RCC 7860 (cell line): ENCODE data around the gene COL6A2.
"Not testable (repeated sequence)": the region's sequence is repeated elsewhere in the genome, so short reads cannot be mapped to it uniquely, and the experiment has no call there.

Source experiments
- DNase-seq: peaks from one replicate; pipeline ENCODE4 v3.0.0-alpha.2; 2015; ENCODE audit warnings: low spot score
- FAIRE-seq: peaks from 2 replicates; lab custom pipeline; 2012; peaks lifted over from hg19 to GRCh38; lab: Jason Lieb, UNC

The COL6A2 gene

DNA sequence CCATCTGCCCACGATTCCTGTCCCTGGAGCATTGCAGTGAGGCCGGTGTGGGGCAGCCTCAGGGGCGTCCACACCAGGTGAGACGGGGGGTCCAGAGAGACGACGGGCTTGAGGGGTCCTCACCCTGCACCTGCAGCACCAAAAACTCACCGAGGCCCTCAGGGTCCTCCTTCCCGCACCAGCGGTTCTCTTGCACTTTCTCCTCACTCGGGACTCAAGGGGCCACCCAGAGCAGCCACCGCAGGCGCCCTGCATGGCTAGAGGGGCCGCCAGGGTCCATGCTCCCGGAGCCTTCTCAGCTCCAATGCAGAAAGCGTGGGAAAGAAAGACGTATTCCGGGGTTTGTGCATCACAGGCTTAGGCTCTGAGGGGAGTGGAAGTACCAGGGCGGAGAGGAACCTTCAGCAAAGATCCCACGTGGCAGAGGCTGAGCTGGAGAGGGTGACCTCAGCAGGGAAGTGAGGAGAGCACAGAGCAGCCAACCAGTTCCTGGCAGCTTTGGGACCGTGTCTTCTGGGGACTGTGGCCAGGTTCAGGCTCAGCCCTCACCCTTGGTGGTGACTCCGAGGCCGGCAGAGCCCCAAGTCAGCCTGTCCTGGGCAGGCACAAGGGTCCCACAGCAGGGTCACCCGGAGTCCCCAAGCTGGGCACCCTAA lies 19.5 kb upstream of the COL6A2 start:
- FAIRE-seq: no peak
- DNase-seq: no peak

DNA sequence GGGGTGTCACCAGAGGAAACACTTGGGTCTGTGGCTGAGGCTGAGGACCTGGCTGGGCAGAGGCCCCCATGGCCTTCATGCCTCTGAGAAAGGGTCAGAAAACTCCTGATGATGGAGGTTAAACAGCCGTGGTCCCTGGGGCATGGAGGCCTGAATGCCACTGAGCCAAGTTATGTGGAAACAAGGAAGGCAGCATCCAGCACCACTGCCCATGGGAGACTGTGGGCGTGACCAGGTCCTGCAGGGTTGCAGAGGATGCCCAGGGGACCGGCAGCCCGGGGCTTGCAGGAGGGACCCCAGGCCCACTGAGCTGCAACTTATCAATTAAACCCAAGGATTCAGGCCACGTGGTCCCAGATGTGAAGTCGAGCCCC lies 18.9 kb upstream of the COL6A2 start:
- FAIRE-seq: no peak
- DNase-seq: no peak

DNA sequence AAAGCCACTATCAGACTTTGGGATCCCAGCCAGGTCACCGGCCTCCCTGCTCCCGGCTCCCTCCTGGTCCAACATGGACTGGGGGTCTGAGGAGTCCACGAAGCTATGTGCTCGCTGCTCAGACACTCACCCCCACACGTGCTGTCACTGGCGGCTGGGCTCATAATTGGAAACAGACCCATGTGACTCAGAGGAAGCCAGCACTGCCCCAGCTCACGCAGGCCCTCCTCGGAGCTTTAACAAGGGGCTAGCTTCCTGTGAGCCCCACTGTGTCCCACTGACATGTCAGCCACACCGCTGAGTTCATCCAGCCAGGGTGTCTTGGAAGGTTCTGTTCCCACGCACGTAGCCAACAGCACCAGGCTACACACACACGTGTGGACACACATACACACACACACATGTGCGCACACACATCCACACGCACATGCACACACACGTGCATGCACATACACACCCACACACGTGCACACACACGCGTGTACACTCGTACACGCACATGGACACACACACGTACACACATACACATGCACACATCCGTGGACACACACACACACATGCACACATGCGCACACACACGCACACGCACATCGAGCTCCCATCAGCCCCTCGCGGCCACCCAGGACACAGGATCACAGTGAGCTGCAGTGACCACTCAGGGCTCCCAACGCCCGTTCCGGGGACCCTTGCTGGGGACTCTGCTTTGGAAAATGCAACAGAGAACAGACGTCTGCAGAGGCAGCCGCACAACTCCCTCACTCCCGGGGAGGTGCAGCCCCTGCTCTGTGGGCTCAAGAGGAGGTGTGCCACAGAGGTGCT lies 18.4 kb upstream of the COL6A2 start:
- no peak for FAIRE-seq
- no peak for DNase-seq

DNA sequence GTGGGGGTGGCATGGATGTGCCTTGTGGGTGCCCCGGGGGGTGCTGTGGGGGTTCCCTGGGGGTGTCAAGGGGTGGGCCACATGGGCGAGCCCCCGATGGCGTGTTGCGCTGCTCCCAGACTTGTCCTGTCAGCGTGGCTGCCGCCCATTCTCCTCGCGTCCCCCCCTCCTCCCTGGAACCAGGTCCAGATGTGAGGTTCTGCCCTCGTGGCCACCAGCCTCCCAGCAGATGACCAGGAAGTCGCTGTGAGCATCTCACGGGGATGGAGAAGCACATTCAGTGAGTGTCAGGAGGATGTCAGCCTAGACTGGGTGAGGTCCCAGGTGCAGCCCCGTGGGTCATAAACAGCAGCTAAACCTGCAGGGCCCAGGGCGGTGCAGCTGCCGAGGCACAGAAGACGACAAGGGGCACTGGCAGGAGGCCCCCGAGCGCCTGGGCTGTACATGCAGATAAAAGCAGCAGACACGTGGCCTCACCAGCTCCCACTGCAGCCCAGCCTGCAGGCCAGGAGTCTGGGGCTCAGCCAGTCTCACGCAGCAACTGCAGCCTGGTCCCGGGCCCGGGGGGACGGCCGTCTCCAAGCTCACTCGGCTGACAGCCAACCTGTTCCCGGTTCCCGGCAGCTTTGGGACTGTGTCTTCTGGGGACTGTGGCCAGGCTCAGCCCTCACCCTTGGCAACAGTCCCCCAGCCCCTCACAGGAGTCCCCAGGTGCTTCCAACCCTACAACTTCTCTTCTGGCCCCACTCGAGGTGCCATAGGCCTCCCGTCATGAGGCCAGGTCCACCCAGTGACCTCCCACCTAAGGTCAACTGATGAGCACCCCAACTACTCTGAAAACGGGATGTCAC lies 17.5 kb upstream of the COL6A2 start:
- DNase-seq (no peak), FAIRE-seq (no peak)

DNA sequence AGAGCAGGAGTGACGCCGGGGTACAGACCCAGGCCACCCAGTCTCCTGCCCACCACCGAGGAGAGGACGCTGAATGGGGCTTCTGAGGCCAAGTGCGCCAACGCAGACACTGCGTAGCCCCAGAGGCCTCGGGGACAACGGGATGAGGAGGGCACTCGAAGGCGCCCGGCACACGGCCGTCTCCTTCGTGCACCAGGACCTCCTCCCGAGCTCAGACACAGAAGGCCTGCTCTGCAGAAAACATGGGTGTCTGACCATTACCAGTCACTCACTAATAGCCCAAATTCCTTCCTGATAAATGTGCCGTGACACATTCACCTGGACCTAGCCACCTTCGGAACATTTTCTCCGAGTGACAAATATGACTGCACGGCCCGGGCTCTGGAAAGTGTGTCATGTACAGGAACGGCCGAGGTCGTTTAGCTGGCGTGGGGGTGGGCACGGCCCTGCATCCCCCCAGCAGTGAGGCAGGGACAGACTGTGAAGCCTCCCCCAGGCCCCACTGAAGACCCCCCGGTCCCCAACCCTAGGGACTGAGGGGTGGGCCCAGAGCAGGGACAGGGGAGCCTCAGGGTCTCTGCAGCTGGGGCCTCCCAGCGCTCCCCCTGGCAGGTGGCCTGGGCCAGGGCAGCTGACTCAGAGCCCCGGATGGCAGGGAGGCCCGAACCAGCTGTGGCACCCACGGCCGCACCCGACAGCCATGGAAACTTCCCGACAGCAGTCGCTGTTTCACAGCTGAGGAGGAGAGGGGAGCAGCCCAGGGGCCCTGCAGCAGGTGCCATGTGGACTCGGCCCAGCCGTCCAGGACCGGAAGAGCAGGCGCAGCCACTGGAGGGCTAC lies 16.7 kb upstream of the COL6A2 start:
- FAIRE-seq: no peak
- DNase-seq: no peak

DNA sequence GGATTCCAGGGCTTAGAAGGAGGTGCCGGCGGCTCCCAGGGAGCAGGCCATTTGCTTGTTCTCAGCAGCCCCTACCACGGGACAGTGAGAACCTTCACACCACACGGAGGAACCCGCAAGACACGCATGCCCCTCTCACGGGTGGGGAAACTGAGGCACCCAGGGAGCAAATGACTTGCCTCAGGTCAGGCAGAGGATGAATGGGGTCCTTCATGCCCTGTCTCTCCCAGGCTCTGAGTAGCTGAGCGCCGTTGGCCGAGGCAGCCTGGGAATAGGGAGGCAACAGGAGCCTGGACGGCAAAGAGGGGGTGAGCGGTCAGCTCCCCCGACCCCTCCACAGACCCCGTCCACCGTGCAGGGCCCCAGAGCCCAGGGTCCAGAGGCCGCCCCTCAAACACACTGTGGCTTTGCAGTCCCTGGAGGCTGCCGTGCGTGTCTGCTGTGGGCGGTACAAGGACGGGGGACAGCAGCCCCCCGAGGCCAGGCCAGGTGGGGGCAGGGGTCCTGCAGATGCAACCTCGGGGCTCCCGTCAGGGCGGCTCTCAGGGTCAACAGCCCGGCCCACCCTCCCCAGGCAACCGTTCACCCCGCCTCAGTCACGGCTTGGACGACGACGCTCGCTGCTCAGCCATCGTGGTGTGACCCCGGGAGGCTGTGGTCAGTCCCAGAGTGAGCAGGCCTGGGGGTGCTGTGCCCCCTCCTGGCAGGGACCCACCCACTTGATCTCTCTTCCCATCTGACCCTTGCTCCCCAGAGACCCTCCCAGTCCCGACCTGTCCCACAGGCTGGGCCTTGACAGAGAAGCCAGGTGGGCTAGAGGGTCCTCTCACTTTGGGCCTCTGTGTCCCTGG lies 15.8 kb upstream of the COL6A2 start:
- no peak for DNase-seq
- no peak for FAIRE-seq

DNA sequence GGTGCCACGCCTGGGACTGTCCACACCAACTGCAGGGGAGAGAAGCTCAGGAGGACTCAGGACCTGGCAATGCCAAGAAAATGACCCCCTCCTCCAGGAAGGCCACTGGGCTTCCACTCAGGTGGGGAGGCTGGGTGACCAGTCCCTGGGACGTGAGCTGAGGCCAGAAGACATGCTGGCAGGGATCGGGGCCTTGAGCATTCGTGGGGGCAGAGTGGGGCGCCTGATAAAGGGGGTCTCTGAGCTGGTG lies 15.3 kb upstream of the COL6A2 start:
- FAIRE-seq (no peak), DNase-seq (no peak)

DNA sequence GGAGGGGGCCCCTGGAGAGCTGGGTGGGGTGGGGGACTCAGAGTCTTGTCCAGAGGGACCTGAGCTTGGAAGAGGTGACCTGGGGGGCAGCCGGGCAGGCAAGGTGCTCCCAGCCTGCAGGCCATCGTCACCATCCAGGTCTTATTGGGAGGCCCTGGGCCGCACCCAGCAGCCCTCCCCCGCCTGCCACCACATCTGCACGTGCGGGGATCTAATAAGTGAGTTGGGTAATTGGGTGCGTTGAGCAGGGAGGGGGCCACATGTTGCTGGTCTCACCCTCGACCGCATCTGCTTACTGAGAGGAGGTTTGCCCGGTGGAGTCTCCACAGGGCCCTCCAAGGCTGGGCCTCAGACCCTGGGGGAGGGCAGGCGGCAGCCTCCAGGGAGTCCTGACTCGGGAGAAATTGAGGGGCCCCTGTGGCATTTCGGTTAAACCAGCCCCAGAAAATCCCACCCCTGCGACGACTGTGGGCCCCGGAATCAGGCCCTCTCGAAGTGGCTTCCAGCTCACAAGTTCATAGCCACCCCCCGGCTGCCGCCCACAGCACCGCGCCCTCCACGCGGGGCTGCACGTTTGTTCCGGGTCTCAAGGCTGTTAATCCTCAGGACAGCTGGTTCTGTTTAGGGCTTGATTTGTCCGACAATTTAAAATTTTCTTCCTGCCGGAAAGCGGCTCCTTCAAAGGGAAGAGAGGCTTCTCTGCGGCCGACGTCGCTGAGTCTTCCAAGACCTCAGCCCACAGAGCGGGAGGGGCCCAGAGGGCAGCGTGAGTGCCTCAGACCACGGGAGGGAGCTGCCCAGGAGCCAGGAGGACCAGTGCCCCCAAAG lies 14.7 kb upstream of the COL6A2 start:
- no peak for DNase-seq
- no peak for FAIRE-seq

DNA sequence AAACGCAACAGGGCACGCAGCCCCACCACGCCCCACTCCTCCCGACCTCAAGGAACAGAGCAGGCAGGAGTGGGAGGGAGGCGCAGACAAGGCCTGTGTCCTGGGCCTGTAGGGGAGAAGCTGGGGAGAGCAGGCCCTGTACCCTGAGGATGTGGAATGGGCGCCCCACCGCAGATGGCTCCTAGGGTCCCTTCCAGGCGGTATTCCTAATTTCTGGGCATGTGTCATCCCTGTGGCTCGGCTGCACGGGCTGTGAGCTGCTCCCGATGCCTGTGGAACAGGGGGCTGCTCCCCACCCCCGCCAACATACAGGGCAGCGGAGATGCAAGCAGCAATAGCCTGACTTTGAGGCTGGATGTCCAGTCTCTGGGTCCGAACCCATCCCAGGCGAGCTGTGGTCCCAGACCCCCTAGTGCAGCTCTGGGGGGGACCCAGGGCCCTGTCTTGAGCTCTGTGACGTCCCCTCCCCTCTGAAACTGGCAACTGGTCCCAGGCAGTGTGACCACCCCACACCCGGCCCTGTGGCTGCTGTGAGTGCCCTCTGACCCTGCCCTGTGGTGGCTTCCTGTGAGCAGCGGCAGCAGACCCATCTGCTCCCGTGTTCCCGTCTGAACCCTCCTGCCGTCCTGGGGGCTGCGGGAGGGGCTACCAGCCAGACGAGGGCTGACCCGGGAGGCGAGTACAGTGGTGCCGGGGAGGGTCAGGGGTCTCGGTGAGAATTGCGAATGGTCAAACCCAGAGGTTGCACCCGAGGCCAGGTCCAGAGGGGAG lies 13.9 kb upstream of the COL6A2 start:
- FAIRE-seq (no peak), DNase-seq (no peak)

DNA sequence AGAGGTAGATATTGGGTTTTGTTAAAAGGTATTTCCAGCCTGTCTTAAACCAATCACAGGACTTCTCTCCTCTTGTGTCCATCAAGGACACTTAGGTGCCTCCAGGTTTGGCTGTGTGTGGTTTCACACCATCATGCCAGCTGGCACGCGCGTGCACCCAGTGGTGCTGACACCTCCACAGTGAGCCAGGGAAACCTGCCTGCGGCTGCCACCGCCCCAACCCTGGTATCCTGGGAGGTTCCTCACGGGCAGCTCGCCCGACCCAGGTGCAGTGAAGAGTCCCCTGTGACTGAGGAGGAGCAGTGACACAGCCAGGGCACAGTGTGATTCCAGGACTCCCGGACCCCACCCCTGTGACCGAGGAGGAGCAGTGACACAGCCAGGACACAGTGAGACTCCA lies 13.2 kb upstream of the COL6A2 start:
- DNase-seq (no peak), FAIRE-seq (no peak)

DNA sequence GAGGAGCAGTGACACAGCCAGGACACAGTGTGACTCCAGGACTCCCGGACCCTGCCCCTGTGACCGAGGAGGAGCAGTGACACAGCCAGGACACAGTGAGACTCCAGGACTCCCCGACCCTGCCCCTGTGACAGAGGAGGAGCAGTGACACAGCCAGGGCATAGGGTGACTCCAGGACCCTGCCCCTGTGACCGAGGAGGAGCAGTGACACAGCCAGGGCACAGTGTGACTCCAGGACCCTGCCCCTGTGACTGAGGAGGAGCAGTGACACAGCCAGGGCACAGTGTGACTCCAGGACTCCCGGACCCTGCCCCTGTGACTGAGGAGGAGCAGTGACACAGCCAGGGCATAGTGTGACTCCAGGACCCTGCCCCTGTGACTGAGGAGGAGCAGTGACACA lies 12.7 kb upstream of the COL6A2 start:
- FAIRE-seq, DNase-seq: not testable (repeated sequence)

DNA sequence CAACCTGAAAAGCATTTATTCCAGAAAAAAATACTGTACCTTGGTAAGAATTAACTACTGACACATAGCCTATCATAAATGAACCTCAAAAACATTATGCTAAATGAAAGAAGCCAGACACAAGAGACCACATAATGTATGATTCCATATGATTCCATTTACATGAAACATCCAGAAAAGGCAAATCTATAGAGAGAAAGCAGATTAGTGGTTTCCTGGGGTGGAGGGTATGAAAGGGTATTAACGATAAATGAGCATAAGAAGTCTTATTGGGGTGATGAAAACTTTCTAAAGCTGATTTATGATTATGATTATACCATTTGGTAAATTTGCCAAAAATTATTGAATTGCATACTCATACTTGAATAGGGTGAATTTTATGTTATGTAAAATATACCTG lies 10.3 kb upstream of the COL6A2 start:
- FAIRE-seq: no peak
- no peak for DNase-seq

DNA sequence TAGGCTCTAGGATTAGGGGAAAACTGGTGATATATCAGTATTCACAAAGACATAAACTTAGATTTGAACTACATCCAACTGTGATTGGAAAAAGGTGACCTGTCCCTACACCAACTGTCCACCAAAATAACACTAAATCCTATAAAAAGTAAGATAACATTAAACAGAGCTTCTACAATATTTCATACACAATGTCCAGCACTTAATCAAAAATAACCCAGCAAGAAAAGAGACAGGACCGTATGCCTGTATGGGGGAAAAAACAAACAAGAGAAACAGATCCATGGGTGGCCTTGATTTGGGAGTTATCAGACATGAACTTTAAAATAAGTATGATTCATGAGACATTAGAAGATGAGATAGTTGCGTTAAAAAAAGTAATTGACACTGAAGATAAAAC lies 9.7 kb upstream of the COL6A2 start:
- DNase-seq (no peak), FAIRE-seq (no peak)

DNA sequence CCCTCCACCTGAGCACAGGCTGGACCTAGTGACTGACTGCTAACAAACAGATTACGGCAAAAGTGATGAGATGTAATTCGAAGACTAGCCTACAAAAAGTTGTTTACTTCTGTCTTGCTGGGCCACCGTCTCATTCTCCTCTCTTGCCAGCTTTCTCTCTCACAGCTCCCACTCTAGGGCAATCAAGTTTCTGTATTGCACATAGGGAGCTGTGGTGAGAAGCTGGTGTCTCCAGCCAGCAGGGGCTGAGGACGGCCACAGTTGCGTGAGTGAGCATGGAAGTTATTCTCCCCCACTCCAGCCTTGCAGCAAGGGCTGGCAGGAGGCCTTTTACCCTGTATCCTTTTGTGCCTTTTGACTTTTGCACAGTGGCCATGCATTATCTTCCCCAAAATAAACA lies 8.6 kb upstream of the COL6A2 start:
- no peak for FAIRE-seq
- no peak for DNase-seq

DNA sequence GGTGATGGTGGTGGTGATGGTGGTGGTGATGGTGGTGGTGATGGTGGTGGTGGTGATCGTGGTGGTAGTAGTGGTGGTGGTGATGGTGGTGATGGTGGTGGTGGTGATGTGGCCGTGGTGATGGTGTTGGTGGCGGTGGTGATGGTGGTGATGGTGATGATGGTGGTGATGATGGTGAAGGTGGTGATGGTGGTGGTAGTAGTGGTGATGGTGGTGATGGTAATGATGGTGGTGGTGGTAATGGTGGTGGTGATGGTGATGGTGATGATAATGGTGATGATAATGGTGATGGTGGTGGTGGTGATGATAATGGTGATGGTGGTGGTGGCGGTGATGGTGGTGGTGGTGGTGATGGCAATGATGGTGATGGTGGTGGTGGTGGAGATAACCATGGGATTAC lies 6.8 kb upstream of the COL6A2 start:
- no peak for FAIRE-seq

DNA sequence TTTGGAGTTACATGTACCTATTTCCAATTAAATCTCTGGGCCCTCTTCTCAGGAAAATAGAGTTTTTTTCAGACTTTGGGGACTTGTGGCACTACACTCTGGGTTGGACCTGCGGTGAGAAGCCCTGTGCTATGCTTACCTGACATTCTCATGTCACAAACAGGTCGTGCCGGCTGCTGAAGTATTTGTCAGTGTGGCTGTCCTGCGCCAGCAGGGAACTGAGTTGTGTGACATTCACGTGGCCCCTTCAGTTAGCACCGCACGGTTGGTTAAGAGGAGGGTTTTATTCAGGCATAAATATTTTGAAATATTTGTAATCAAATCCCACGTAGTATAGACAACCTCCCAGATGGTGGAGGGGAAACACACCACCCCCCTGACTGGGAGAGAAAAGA lies 6.3 kb upstream of the COL6A2 start:
- FAIRE-seq (no peak), DNase-seq (no peak)

More for the DNA sequence above, 6.8 kb upstream of the COL6A2 start:
- DNase-seq: no peak

DNA sequence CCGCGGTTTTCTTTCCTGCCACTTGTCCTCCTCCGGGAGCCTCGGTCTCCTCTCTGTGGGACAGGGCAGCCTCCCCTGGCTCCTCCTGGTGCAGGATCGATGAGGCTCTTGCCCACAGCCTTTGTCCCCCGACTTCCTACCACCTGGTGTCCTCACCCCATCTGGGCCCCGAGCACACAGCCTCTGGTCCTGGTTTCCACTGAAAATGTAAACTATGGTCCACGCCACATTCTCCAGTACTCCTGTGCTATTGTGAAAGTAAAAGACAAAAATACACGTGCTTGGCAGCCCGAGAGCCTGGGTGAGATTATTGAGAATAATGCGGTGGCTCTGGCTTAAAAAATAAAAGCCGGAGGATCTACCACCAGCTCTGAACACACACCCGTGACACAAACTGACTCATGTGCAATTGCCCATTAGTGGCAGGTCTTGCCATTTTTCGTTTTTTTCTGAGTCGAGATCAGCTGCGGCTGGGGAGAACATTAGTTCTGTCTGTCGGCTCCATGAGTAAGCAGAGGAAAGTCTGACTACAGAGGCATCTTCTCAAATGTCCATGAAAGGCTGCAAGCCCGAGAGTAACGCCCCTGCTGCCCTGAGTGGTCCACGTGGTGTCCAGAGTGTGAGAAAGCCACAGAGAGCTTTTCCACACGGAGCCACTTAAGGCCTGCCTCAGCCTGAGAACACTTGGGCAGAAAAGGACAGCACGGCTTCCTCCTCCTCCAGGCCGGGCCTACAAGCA lies 5.7 kb upstream of the COL6A2 start:
- FAIRE-seq (no peak), DNase-seq (no peak)
